DMS53 treated with DMSO at 0.1 percent for 48 hours (cell line): ENCODE results near the gene FAM171A2.

ENCODE experiments used
- DNase-seq: peaks from one replicate; lab custom pipeline; 2025; ENCODE audit not compliant: unreplicated experiment; lab: John Stamatoyannopoulos, UW

FAM171A2 gene

GRCh38 chr17:44309472-44309871, 54.2 kb downstream of the FAM171A2 start:
- no peak for DNase-seq

DNA sequence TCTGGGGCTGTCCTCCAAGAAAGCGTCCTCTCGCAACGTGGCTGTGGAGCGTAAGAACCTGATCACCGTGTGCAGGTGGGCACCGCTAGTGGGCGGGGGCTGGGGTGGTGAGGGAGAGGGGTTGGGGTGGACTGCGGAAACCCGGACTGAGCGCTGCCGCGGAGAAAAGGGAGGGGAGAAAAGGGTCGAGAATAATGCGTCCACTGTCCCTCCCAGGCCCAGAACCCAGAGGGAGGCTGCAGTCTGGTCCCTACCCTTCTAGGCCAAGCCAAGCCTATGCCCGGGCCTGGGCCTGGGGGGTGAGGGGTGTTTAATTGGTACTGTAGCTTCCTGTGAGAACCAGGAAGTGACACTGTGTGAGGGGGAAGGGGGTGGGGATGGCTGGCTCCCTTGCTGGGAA, 54.8 kb downstream of the FAM171A2 start:
- DNase-seq = peak; percentile 30

DNA sequence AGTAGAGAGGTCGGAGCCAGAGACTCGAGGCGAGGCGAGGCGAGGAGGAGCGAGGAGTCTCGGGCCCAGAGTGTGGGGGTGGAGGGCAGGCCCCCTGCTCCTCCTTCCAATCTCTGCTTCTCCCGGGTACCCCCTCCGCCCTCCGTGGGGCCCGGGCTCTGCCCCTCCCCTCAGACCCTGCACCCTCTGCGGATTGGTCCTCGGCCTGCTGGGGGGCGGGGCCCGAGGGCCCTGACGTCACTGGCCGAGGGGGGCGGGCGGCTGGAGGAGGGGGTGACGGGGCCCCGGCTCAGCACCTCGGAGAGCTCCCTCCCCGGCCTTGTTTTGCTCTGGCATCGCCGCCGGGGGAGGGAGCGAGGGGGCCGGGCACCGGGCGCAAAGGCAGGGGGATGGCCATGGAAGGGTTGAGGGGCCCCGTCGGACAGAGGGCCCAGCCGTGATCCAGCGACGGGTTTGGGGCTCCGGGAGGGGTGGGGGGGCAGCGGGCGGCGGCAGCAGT, 55.3 kb downstream of the FAM171A2 start, which contains the start of gene RUNDC3A:
RUNDC3A (plus strand) TSS at position 282 of the 499 bp plus-strand sequence. CDS start 232 bp downstream, outside the sequence.
- peak; percentile 80 for DNase-seq

DNA sequence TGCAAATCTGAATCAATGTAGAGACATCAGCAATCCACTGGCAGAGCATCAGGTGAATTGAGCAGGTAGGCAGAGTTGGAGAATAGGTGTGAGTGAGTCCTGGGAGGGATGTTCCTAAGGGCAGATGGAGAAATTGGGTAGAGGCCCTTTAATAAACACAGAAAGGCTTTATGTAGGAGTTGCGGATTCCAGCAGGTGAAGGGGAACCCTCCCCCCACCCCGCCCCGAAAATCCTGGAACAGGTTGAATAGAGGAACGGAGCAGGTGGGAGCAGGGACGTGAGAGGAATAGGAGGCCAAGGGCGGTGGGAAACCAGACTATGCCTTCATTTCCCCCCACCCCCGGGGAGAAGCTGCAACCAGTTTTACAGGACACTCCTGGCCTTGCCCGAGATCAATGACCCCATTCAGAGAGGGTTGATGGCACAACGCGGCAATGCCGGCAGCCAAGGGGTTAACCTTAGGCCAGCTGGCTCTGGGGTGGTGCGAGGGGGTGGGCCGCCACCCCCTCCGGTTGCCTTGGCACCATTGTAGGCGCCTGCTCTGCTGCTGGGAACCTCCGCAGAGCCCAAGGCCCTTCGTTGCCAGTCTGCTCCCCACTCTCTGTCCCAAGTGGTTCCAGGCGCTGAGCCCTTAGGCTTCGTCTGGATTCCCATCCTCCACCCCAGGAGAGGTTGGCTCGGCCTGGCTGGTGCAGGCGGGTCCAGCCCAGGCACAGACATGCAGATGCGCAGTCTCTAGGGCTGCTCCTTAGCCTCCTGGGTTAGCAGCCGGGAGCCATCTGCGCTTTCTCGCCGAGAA, 56.1 kb downstream of the FAM171A2 start:
- DNase-seq = peak; percentile 82

GRCh38 chr17:44304651-44305050, 59.0 kb downstream of the FAM171A2 start:
- DNase-seq = peak; percentile 93
